GM21786 (cell line): Measurements from ENCODE around the gene CLEC4A.
A peak's percentile ranks its signal among the peaks of the same experiment; 100 is the strongest.
"Not testable (repeated sequence)": the region's sequence is repeated elsewhere in the genome, so short reads cannot be mapped to it uniquely, and the experiment has no call there.

Experiments
- ATAC-seq: cut with Tn5 transposase; IDR thresholded peaks from one replicate; pipeline ENCODE4 v1.9.1; 2021; ENCODE audit not compliant: unreplicated experiment

CLEC4A gene

GRCh38 chr12:8123124-8123912, at the start of gene CLEC4A:
Gene CLEC4A (plus strand): TSS chr12:8123617. CDS start chr12:8123879, 262 bp downstream.
- no peak for ATAC-seq

- no peak for ATAC-seq
Measured at GRCh38 chr12:8075935-8076334, 47.5 kb upstream of the CLEC4A start.

- ATAC-seq, result no peak
Measured at GRCh38 chr12:8076366-8076765, 47.1 kb upstream of the CLEC4A start.

- ATAC-seq, result no peak
Measured at GRCh38 chr12:8077207-8077606, 46.2 kb upstream of the CLEC4A start.

- ATAC-seq, result no peak
Measured at GRCh38 chr12:8078398-8078797, 45.0 kb upstream of the CLEC4A start.

GRCh38 chr12:8078916-8079315, 44.5 kb upstream of the CLEC4A start:
- no peak for ATAC-seq

- ATAC-seq, result no peak
Measured at GRCh38 chr12:8080120-8080519, 43.3 kb upstream of the CLEC4A start.

- ATAC-seq, result no peak
Measured at GRCh38 chr12:8081251-8081920, 42.0 kb upstream of the CLEC4A start.

- ATAC-seq, result no peak
Measured at GRCh38 chr12:8082808-8083100, 40.7 kb upstream of the CLEC4A start.

- not testable (repeated sequence) for ATAC-seq
Measured at GRCh38 chr12:8084351-8084750, 39.1 kb upstream of the CLEC4A start.

GRCh38 chr12:8087666-8088065, 35.8 kb upstream of the CLEC4A start:
- no peak for ATAC-seq

- peak; percentile 78 for ATAC-seq
Measured at GRCh38 chr12:8088574-8088973, 34.8 kb upstream of the CLEC4A start.

GRCh38 chr12:8089277-8089676, 34.1 kb upstream of the CLEC4A start:
- ATAC-seq, result not testable (repeated sequence)

- no peak for ATAC-seq
Measured at GRCh38 chr12:8089716-8090115, 33.7 kb upstream of the CLEC4A start.

- ATAC-seq, result no peak
Measured at GRCh38 chr12:8093291-8093690, 30.1 kb upstream of the CLEC4A start.

GRCh38 chr12:8096281-8096915, 27.0 kb upstream of the CLEC4A start:
- ATAC-seq, result no peak

GRCh38 chr12:8099235-8099634, 24.2 kb upstream of the CLEC4A start:
- ATAC-seq, result no peak

GRCh38 chr12:8108808-8109398, 14.5 kb upstream of the CLEC4A start:
- ATAC-seq, result no peak

- not testable (repeated sequence) for ATAC-seq
Measured at GRCh38 chr12:8113117-8113516, 10.3 kb upstream of the CLEC4A start.

GRCh38 chr12:8120072-8120713, 3.2 kb upstream of the CLEC4A start:
- ATAC-seq, result no peak

- no peak for ATAC-seq
Measured at GRCh38 chr12:8127138-8127537, 3.7 kb downstream of the CLEC4A start.
